ENCODE results near the gene TNFRSF18.
"Not testable (repeated sequence)": the region's sequence is repeated elsewhere in the genome, so short reads cannot be mapped to it uniquely, and the experiment has no call there.

Gene TNFRSF18, protein sequence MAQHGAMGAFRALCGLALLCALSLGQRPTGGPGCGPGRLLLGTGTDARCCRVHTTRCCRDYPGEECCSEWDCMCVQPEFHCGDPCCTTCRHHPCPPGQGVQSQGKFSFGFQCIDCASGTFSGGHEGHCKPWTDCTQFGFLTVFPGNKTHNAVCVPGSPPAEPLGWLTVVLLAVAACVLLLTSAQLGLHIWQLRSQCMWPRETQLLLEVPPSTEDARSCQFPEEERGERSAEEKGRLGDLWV

DNA sequence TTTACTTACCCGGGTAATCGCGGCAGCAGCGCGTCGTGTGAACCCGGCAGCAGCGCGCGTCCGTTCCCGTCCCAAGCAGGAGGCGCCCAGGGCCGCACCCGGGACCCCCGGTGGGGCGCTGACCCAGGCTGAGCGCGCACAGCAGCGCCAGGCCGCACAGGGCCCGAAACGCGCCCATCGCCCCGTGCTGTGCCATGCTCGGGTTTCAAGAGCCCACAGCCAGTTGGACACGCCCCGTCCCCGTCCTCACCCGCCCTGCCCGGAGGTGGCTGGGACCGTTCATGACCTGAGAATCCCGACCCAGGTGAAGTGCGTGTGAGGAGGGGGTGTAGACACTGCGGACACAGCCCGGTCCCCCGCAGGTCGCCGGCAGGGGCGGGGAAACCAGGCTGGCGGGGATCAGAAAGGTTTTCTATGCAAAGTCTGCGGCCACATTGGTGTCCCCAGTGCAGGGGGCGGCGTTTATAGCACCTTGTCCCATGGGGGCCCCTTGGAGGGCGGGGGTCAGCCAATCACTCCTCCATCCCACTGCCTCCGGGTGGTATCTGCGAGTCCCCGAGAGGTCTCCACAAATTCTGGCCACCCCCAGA, at the start of gene TNFRSF18:
TSS of gene TNFRSF18 (minus strand) at position 217 of the 590 bp plus-strand sequence. CDS start at position 196, 21 bp downstream.
- DNase-seq: no peak

DNA sequence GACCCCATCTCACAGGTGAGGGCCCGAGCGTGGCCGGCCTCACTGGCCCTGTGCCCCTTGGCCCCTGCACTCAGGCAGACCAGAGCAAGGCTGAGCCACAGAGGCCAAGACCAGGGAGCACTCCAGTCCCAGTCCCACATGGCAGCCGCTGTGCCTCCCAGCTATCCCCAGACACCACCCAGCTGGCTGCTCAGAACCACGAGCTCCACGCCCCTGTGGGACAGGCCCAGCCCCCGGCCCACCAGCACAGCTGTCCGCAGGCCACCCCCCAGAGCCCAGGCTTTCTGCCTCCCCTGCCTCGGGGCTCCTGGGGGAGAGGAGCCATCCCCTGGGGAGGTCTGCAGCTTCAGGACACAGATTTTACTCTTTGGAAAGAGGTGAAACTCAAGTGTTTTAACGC, 49.2 kb upstream of the TNFRSF18 start:
- no peak for DNase-seq

DNA sequence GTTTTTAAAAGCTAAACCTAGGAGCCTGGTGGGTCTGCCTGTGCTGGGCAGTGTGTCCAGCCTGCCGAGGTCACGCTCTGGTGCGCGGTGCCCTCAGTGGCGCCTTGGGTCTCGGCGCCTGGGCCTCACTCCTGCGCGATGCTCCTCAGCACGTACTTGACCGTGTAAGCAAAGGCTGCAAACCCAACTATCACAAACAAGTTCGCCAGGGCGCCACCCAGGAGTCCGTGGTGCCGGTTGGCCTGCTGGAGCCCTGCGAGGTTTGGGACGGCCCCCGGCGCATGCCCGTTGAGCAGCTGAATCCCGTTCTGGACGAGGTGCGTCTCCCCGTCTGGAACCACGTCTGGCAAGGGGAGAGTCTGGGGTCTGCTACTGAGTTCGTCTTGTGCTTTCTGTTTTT, 48.7 kb upstream of the TNFRSF18 start:
- no peak for DNase-seq

DNA sequence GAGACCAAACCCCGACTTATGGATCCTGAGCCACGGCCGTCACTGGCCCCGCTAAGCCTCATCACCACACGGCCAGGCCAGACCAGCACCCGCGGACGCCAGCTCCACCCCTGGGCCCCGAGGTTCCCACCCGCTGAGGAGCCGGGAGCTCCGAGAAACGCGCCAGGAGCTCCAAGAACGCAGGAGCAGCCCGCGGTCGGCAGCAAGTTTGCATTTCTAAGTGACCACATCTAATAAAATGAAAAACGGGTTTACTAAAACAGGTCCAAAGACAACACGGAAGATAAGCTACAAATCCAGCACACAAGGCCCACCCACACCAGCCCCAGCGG, 48.2 kb upstream of the TNFRSF18 start:
- no peak for DNase-seq

DNA sequence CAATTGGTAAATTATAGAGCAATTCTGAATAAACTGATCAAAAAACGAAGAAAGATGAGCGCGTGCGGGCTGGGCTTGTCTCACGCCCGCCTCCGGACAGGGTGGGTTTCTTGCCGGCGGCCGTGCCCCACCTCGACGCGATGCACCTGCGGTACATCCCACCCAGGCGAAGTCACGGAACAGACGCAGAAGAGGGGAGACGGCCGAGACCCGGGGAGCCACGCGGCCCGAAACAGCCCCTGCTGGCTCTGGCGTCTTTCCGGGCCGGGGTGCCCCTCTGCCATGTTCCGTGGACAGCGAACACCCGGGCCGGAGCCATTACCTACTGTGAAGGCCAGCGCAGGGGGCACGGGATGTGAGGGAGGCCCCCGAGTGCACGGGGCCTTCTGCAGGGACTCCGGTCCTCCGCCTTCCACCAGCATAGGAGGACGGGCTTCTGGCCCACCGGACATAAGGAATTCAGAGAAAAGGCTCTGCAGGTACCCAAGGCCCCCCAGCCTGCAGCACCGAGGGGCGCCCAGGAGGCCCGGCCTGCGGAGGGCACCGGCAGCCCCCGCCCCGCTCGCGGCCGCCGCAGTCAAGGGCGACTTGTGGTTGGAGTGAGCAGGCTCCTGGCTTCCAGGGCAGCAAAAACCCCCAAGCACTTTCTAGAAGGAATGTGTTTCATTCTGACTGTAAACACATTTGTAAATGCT, 47.7 kb upstream of the TNFRSF18 start:
- DNase-seq: no peak

DNA sequence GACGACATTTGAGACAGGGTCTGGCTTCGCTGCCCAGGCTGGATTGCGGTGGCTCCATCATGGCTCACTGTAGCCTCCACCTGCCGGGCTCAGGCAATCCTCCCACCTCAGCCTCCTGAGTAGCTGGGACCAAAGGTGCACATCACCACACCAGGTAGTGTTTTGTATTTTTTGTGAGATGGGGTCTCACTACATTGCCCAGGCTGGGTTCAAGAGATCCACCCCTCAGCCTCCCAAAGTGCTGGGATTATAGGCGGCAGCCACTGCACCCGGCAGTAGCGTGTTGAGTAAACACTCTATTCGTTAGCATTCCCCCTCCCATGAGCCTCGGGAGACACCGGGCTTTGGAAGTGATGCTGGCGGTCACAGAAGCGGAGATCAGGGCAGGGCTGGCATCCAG, 46.9 kb upstream of the TNFRSF18 start:
- no peak for DNase-seq

DNA sequence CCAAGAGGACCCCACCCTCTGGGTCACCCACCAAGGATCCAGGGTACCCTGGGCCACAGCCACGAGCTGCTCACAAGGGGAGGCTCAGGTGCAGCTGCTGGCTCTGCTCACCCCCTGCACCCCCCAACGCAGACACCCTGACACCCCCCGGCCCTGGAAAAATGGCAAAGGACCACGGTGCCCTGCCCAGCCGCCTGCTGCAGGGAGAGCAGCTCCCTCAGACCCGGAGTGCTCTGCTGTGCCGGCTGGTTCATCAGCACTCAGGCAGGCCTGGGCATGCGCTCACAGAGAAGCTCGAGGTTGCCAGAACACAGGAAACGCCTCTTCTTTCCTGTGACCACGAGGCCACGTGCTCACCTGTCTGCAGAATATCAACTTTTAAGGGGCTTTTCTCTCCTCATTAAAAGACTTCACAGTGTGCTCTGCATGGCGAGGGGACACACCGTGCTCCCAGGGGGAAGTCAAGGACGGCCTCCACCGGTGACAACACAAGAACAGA, 44.4 kb upstream of the TNFRSF18 start:
- no peak for DNase-seq

DNA sequence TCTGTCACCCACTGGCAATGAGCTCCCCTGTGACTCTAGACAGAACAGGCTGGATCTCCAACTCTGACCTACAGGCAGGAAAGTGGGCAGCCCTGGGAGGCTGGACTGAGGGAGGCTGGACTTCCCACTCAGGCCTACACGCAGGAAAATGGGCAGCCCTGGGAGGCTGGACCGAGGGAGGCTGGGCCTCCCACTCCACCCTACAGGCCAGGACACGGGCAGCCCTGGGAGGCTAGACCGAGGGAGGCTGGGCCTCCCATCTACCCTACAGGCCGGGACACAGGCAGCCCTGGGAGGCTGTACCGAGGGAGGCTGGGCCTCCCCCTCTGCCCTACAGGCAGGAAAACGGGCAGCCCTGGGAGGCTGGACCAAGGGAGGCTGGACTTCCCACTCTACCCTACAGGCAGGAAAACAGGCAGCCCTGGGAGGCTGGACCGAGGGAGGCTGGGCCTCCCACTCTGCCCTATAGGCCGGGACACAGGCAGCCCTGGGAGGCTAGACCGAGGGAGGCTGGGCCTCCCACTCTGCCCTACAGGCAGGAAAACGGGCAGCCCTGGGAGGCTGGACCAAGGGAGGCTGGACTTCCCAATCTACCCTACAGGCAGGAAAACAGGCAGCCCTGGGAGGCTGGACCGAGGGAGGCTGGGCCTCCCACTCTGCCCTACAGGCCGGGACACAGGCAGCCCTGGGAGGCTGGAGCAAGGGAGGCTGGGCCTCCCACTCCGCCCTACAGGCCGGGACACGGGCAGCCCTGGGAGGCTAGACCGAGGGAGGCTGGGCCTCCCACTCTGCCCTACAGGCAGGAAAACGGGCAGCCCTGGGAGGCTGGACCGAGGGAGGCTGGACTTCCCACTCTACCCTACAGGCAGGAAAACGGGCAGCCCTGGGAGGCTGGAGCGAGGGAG, 41.9 kb upstream of the TNFRSF18 start:
- DNase-seq: not testable (repeated sequence)

DNA sequence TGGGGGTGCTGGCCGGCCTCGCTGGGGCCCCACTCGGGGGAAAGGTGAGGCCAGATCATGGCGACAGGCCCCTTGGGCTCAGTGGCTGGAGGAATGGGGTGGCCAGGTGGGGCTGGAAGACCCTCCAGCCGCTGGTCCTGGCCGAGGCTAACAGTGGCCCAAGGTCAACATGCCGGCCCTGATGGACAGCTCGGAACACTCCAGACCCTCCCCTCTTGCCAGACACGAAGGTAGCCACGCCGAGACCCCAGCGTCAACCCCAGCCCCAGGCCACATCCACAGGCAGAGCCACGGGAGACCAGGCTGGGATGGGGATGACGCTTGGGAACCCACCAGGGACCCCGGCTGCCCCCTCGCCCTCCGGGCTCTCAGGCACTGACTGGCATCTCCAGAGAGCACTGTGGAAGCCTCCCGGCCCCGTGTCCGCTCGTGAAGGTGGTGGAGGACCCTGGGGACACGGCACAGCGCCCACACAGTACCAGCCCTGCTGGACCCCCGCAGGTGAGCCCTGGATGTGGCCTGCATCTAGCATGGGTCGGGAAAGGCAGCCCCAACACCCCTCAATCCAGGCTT, 41.0 kb upstream of the TNFRSF18 start:
- no peak for DNase-seq

DNA sequence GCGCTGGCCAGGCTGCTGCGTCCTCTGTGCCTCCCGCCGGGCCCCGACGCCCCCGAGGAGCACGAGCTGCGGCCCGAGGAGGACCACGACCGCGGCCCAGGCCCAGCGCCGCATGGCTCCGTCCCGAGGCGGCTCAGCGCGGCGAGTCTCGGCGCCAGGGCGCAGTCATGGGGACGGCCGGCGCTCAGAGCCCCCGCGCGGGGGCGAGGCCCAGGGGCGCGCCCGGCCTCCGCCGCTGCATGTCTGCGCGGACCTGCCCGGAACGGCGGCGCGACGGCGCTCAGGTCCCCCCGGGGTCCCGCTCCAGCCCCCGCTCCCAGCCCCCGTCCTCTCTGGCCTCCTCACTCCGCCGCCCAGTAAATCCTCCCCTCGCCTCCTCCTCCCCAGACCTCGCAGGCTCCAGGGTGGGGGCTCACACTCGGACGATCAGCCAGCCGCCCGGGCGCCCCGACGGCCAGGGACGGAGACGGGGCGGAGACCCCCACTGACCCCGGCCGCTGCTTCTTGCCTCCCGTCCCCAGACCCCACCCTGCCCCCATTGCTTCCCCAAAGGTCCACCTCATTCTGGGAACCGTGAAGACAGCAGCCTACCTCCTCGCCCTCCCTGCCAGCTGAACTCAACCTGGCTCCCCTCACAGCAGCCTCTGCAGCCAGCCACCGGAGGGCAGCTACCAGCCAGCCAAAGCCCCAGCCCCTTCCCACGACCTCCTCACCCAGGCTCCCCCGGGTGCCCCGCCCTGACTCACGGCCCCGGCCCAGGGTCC, 40.4 kb upstream of the TNFRSF18 start, which contains the start of gene C1QTNF12:
TSS of gene C1QTNF12 (minus strand) at position 146 of the 764 bp plus-strand sequence. CDS start at position 114, 32 bp downstream.
- DNase-seq: no peak

DNA sequence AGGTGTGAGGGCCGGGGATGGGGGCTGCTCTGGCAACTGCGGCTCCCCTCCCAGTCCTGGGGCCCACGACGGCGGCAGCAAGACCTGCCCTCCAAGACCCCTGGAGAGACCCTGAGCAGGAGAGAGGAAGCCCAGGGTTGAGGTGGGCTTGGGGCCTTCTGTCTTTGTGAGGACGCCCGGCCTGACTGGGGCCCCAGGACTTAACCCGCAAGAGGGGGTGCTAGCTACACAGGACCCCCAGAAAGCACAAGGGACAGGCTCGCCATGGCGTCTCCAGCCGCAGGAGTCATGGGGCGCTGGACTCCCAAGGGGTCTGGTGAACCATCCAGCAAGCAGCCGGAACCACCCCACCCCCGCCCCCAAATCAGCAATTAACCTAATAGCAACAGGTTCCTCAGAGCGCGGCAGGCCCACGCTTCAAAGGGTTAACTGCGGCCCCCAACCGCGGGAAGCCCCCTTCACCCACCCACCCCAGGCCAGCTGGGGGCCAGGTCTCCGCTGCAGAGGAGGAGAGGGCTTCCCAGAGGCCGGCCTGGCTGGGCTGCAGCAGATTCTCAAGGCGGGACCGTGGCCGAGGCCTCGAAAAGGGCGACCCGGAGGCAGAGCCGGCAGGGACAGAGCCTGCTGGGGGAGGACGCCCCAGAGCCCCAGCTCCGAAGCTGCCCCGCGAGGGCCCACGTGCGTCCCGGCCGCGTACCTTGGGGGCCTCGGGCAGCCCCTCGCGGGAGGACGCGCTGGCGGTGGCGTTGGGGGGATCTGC, 39.6 kb upstream of the TNFRSF18 start:
- DNase-seq: no peak

DNA sequence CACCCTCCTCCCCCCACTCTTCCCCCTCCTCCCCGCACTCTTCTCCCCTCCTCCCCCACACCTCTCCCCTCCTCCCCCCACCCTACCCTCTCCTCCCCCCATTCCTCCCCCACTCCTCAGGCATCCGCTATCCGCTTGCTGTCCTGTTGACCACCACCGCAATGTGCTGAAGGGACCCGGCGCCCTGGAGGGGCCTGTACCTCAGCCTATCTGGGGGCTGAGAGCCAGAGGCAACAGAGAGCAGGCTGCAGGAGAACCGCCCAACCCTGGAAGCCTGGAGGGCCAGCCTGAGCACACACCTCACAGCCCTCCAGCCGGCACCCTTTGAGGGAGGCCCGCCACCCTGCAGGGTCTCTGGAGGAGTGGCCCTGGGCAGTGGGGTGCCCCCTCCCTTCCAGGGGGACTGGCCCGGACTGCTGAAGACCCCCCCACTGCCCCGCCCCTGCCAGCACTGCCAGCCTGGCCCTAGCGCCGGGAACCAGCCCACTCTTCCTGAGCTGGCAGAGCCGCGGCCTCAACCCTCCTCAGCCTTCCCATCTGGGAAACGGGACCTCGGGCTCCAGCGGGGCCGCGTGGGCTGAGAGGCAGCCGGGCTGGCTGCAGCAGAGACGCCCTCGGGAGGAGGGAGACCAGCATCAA, 38.9 kb upstream of the TNFRSF18 start:
- no peak for DNase-seq

DNA sequence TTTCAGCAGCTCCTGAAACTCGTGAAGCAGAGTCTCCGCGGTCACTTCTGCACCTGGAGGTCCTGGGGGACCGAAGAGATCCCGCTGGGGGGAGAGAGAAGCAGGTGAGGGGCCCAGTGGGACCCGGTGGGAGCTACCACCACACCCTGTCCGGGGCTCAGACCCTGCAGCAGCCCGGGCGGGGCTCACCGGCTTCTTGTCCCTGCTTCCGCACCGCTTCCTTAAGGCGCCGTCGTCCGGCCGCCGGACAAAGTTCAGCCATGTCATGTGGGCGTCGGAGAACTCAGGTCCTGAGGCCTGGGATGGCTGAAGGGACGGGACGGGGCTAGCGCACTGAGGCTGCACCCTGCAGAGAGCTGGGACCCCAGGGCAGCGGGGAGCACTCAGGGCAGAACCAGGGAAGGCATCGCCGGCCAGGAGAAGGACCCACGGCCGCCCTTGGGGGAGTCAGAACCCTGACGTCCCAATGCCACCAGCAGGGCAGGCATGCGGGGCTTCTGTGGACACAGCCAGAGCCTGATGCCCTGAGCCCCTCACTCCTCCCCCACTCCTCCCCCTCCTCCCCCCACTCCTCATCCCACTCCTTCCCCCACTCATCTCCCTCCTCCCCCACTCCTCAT, 37.9 kb upstream of the TNFRSF18 start:
- no peak for DNase-seq

DNA sequence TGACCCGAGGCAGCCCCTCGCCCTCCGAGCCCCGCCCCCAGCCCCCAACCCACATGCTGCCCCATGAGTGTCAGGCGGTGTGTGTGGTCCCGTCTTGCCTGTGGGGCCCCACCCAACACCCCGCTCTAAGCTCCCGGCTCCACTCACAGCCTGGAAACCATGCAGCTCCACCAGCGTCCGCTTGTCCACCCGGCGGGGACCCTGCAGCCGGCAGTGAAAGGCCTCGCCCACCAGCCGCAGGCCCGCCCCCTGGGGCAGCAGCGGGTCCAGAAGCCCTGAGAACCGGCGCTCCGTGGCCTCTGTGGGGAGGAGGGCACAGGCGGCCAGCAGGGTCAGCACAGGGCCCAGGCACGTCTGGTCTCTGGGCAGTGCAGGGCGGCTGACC, 37.4 kb upstream of the TNFRSF18 start:
- no peak for DNase-seq

DNA sequence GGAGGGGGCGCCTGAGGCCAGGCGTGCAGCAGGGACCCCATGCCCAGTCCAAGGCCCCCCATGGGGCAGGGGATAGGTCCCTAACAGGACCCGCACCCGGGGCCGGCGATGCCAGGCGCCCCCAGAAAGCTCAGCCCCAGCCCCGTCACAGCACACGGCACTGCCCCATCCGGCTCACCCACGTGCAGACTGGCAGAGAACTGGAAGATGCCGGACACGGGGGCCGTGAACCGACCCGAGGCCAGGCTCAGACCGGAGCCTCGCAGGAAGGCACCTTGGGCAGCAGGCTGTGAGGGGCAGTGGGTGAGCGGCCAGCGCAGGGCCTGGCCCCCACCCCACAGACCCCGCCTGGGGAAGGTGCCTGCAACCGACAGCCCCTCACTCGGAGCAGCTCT, 36.9 kb upstream of the TNFRSF18 start:
- DNase-seq: no peak

DNA sequence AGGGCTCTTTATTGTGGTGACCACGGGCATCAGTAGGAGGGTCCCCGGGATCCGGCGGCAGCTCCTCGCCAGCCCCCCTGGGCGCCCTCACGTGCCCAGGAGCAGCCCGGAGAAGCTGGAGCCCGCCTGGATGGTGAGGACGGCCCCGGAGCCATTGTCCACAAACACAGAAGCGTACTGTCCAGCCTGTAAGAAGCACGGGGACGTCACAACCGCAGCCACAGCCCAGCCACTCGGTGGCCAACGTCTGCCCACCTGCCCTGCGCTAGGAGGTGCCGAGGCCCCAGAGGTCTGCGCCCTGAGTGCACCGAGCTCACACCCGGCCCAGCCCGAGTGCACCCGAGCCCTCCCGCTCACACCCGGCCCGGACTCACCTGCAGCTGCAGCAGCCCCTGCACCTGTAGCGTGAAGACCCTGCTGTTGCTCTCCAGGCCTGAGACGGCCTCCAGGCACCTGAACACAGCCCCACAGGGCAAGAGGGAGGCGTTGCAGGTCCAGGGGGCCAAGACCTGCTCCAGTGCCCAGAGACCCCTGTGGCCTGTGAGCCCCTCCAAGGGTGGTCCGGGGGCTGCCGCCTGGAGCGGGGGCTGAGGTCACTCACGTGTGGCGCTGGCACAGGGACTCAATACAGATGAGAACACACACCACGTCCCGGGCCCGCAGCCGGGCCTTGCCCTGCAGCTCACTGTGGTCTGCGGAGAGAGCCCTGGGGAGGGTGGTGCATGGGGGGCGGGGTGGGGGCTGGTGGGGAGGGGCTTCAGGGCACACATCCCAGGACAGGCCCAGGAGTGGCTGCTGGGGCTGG, 36.3 kb upstream of the TNFRSF18 start:
- no peak for DNase-seq

DNA sequence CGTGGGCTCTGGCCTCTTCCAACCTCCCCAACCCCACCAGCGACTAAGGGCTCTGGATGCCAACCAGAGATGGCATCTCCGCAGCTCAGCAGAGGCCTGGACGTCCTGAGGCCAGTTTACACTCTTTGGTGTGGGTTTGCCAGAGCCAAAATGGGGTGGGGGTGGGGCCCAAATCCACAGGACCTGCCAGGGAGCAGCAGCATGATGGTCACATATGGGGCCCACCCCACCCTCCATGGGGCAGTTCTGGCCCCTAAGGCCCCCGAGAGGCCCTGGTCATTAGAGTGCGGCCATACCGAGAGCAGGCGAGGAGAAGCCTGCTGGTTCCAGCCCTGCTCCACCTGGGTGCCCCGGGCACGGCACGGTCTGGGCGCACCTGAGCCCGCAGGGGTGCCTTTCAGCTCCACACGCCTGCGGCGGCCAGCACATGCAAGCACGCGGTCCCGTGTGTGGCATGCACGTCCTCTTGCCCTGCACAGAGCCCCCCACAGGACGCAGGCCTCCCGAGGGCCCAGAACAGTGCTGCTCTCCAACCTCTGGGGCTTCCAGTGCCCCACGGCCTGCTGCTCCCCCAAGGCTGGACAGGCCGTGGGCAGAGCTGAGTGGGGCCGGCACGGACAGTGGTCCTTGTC, 35.3 kb upstream of the TNFRSF18 start:
- DNase-seq: no peak

DNA sequence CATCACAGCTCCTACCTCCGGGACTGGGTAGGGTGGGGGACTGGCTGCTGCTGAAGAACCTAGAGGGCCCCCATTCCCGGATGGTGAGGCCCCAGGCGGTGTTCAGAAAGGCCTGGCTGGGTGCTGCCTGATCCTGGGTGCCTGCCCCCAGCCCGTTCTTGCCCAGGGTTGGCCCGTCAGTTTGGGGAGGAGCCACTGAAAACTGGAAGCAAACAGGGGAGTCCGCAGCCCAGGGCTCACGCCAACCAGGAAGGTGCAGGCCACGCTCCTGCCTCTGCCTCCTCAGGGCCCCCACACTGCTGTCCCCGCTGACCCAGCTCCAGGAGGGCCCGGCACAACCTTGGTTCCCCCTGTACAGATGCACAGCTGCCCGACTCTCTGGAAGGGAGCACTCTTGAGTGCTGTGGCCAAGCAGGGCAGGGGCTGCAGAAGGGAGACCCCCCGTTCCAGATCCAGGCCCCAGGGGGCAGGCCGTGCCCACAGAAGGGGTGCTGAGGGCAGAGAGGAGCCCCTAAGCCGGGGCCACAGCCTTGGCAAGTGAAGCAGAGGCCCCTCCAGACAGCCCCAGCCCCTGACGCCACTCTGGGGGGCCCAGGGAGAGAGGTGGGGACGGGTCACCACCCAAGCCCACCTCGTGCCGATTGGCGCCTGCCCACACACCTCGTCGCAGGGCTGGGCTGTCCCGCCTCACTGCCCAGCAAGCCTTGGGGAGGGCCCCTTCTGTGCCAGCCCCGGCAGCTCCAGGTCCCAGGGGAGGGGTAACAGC, 34.6 kb upstream of the TNFRSF18 start:
- no peak for DNase-seq

All from NCI-H187 treated with DMSO at 0.1 percent for 48 hours (cell line).